HL-60 (cell line): ENCODE measurements around the gene SAFB.

Experiments
- DNase-seq, 2 experiments: peaks; one replicate each; pipeline ENCODE4 v3.0.0-alpha.2; 2010 to 2020; ENCODE audit warnings: low read depth in 1 of 2, low spot score in 1 of 2
- H3K27ac ChIP-seq: fragments of 250-450 bp; sonication (Bioruptor Pico); replicated peaks from 2 replicates; pipeline ENCODE4 v1.5.1; 2020; ENCODE audit warnings: mild to moderate bottlenecking, moderate library complexity
- H3K27me3 ChIP-seq: fragments of 250-450 bp; sonication (Bioruptor Pico); 2 replicates; pipeline ENCODE4 v1.5.1; 2021; ENCODE audit warnings: mild to moderate bottlenecking, moderate library complexity; ENCODE audit not compliant: insufficient read depth, poor library complexity, severe bottlenecking
- H3K4me3 ChIP-seq: replicated peaks from 2 replicates; pipeline ENCODE4 v1.5.1; 2011; ENCODE audit warnings: mild to moderate bottlenecking, control low read depth, low read length; ENCODE audit not compliant: insufficient read depth
- GABPA ChIP-seq: IDR thresholded peaks from 2 replicates; pipeline ENCODE4 v1.6.1; 2012; ENCODE audit warnings: low read depth
- POLR2AphosphoS5 ChIP-seq: IDR thresholded peaks from 2 replicates; pipeline ENCODE4 v1.6.1; 2012; ENCODE audit warnings: low read depth
- SPI1 ChIP-seq: IDR thresholded peaks from 2 replicates; pipeline ENCODE4 v1.6.1; 2012; ENCODE audit warnings: low read depth, mild to moderate bottlenecking, borderline replicate concordance
- TF ChIP-seq, protein P1 (sequence below): IDR thresholded peaks from 2 replicates; pipeline ENCODE4 v1.6.1; 2012; ENCODE audit warnings: low read depth; ENCODE audit not compliant: insufficient replicate concordance
- TF ChIP-seq, protein P2 (sequence below): IDR thresholded peaks from one replicate; pipeline ENCODE4 v1.5.1; 2011; ENCODE audit warnings: low read length, control low read depth, inconsistent platforms; ENCODE audit not compliant: insufficient read depth

Gene SAFB

DNA sequence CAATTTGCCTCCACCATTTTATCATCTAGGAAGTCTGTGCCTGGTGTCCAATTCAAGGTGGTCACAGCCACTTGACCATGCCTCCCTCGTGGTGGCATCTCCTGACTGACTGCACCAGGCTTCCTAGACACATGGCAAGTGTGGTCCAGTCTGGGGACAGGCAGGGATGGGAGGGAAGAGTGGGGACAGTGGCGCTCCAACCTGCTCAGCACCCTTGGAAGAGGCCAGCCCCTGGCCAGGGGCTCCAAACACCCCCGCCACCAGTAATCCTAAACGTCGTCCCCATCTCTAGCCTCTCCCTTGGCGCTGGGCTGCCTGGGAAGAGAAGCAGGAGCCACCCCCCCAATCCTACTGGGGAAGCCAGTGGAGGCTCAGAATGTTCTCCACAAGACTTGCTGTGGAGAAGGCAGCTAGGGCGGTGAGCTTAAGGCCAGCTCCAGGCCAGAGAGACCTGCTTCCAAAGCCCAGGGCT is 69.9 kb downstream of the SAFB start:
- no peak for DNase-seq
- peak; percentile 22; the same call in 1 of the 2 replicates for TF ChIP-seq POLR2AphosphoS5
- TF ChIP-seq, protein P1, sequence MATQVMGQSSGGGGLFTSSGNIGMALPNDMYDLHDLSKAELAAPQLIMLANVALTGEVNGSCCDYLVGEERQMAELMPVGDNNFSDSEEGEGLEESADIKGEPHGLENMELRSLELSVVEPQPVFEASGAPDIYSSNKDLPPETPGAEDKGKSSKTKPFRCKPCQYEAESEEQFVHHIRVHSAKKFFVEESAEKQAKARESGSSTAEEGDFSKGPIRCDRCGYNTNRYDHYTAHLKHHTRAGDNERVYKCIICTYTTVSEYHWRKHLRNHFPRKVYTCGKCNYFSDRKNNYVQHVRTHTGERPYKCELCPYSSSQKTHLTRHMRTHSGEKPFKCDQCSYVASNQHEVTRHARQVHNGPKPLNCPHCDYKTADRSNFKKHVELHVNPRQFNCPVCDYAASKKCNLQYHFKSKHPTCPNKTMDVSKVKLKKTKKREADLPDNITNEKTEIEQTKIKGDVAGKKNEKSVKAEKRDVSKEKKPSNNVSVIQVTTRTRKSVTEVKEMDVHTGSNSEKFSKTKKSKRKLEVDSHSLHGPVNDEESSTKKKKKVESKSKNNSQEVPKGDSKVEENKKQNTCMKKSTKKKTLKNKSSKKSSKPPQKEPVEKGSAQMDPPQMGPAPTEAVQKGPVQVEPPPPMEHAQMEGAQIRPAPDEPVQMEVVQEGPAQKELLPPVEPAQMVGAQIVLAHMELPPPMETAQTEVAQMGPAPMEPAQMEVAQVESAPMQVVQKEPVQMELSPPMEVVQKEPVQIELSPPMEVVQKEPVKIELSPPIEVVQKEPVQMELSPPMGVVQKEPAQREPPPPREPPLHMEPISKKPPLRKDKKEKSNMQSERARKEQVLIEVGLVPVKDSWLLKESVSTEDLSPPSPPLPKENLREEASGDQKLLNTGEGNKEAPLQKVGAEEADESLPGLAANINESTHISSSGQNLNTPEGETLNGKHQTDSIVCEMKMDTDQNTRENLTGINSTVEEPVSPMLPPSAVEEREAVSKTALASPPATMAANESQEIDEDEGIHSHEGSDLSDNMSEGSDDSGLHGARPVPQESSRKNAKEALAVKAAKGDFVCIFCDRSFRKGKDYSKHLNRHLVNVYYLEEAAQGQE: no peak
- no peak for TF ChIP-seq GABPA
- no peak overlapping the region for H3K4me3 ChIP-seq
- H3K27me3 ChIP-seq: no peaks in the 10 kb centered on the region
- peak overlapping the region; percentile 10; the same call in 1 of the 2 replicates for H3K27ac ChIP-seq

DNA sequence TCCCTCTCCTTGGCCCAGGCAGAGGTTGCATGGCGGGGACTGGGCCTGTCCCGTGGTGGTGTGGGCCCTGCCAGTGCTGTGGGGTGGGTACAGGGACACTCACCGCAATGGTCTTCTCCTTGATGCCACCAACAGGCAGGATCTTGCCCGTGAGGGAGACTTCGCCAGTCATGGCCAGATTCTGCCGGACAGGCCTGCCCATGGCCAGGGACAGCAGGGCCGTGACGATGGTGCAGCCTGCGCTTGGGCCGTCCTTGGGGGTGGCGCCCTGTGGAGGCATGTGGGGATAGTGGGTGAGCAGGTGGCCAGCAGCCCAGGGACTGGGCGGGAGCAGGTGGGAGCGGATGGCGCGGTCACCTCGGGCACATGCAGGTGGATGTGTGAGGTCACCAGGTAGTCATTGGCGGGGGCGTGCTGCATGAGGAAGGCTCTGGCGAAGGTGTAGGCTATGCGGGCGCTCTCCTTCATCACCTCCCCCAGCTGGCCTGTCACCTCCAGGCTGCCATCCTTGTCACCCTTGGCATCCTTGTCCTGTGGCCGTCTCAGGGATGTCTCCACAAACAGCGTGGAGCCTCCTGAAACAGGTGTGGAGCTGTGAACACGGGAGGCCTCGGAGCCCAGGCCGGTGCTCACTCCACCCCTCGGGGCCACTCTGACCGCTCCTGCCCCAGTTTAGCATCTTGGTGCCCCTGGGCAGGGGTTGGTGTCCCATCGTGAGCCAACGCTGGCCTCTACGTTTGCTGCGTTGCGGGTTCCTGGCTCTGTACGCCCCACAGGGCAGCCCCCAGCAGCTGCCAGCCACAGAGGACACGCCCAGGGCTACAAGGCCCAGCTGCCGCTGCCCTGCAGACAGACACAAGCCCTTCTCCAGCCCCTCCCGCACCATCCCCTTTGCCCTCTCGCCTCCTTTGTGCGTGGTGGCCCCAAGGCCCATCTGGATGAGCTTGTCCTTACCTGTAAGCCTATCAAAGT is 70.6 kb downstream of the SAFB start:
- H3K4me3 ChIP-seq: no peak overlapping the region
- no peak for DNase-seq
- TF ChIP-seq POLR2AphosphoS5: peak; percentile 37
- TF ChIP-seq, protein P2, sequence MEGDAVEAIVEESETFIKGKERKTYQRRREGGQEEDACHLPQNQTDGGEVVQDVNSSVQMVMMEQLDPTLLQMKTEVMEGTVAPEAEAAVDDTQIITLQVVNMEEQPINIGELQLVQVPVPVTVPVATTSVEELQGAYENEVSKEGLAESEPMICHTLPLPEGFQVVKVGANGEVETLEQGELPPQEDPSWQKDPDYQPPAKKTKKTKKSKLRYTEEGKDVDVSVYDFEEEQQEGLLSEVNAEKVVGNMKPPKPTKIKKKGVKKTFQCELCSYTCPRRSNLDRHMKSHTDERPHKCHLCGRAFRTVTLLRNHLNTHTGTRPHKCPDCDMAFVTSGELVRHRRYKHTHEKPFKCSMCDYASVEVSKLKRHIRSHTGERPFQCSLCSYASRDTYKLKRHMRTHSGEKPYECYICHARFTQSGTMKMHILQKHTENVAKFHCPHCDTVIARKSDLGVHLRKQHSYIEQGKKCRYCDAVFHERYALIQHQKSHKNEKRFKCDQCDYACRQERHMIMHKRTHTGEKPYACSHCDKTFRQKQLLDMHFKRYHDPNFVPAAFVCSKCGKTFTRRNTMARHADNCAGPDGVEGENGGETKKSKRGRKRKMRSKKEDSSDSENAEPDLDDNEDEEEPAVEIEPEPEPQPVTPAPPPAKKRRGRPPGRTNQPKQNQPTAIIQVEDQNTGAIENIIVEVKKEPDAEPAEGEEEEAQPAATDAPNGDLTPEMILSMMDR: no peak
- no peak for TF ChIP-seq SPI1
- no peak for TF ChIP-seq GABPA
- TF ChIP-seq, protein P1: no peak
- H3K27ac ChIP-seq: 0 out of 2 replicates have a peak overlapping the region, but pooled peaks have one; percentile 6
- H3K27me3 ChIP-seq: no peaks in the 10 kb centered on the region

DNA sequence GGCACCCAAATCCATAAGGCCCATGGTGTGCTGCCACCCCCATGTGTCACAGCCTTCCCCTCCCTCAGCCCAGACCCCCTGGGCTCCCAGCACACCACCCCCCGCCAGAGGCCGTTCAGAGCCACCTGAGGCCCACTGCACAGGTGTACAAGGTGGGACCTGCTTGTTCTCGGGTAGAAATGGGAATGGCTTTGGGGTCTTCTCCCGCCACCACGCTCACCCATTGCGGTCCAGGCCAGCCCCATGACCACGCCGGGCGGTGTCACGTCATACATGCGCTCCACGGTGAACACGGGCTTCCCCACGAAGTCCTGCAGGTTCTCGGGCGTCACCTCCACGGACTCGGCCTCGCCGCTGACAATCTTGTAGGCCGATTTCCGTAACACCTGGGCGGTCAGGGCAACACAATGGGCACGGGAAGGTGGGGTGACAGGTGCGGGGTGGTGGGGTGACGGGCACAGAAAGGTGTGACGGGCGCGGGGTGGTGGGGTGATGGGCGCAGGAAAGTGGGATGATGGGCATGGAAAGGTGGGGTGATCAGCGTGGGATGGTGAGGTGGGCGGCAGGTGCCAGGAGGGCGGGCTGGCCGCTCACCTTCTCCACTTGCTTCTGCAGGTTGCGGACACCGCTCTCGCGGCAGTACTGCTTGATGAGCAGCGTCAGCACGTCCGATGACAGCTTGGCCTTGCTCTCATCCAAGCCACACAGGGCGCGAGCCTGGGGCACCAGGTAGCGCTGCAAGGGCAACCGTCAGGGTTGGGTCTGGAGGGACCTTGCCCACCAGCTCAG is 71.5 kb downstream of the SAFB start:
- no peaks in the 10 kb centered on the region for H3K27me3 ChIP-seq
- H3K27ac ChIP-seq: no peak overlapping the region
- DNase-seq: no peak
- peak; percentile 25; the same call in 1 of the 2 replicates for TF ChIP-seq POLR2AphosphoS5
- TF ChIP-seq GABPA: no peak
- no peak overlapping the region for H3K4me3 ChIP-seq

DNA sequence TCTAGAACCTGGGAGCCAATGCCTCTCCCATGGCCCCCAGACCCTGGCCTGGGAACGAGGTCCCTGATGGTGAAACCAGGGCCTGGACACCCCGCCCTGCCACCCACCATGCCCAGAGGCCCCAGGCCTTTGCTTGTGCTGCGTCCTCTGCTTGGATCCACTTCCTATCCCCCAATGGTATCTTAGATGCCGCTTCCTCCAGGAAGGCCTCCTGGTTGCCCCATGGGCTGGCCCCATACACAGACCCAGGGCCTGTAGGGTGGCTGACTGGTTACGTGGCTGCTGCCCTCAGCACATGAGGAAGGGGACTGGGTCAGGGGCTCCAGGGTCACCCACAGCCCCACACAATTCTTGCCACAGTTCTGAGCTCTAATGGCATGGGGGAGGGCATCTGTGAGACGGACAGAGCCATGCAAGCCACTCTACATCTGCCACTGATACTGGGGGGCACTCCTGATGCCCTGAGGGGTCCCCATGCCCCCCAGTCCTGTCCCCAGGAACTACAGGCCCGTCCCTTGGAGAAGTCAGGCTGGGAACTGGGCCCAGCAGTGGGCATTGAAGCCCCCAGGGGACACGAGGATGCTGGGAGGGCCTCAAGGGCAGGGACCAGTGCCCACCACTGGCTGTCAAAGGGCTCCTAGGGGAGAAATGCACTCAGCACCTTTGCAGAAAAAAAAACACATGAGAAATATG is 72.2 kb downstream of the SAFB start:
- TF ChIP-seq, protein P2: no peak
- TF ChIP-seq, protein P1: no peak
- TF ChIP-seq POLR2AphosphoS5: no peak
- no peak for TF ChIP-seq GABPA
- no peak for TF ChIP-seq SPI1
- Histone ChIP-seq H3K27me3 (no peaks in the 10 kb centered on the region), H3K4me3 (no peak overlapping the region), H3K27ac (no peak overlapping the region)
- no peak for DNase-seq
